ENCODE data around the gene PPP2R5B.

DNA sequence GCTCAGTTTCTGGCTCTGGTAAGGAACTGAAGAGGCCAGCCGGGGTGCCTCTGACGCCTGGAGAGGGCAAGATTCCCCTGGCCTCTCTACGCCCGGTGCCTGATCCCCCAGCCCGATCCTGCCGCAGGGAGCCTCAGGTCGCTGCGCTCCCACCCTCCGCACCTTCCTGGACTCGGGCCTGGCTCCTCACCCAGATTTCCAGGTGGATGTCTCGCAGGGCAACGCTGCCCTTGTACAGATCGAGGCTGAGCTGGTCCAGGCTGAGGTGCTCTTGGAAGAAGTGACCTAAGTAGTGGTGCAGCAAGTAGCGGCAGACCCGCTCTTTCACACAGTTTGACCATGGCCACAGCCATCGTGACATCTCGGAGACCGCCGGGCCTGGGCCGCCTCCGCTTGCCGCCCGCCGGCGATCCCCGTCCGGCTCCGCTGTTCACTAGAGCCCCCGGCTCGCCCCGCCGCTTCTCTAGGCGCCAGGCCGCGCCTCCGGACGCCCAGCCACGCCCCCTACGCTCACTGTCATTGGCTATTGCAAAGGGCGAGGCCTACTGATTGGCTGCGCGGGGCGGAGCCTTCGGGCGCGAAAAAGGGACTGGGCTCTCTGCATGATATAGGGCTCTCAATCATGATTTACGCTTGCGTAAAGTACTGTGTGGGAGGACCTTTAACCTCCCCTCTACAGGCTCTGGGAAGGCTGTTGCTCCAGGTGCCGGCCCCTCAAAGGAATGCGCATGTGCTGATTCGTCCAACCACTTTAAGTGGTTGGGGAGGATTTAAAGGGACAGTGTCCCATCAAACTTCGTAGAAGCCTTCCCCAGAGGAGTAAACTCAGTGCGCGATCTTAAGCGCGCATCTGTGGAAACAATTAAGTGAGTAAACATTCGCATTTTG lies 7.5 kb upstream of the PPP2R5B start, which contains the start of gene ATG2A:
- peak; percentile 88 to 100 for TF ChIP-seq POLR2AphosphoS5 (IDR thresholded peaks at IDR 0.05; ENCODE audit: insufficient read depth in 1 of 2, low read depth in 1 of 2)
- TF ChIP-seq, protein P1, sequence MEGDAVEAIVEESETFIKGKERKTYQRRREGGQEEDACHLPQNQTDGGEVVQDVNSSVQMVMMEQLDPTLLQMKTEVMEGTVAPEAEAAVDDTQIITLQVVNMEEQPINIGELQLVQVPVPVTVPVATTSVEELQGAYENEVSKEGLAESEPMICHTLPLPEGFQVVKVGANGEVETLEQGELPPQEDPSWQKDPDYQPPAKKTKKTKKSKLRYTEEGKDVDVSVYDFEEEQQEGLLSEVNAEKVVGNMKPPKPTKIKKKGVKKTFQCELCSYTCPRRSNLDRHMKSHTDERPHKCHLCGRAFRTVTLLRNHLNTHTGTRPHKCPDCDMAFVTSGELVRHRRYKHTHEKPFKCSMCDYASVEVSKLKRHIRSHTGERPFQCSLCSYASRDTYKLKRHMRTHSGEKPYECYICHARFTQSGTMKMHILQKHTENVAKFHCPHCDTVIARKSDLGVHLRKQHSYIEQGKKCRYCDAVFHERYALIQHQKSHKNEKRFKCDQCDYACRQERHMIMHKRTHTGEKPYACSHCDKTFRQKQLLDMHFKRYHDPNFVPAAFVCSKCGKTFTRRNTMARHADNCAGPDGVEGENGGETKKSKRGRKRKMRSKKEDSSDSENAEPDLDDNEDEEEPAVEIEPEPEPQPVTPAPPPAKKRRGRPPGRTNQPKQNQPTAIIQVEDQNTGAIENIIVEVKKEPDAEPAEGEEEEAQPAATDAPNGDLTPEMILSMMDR (IDR thresholded peaks at IDR 0.05) = no peak
- peak in 1 of 2 donors; percentile 83 for TF ChIP-seq POLR2A (IDR thresholded peaks at IDR 0.05)
